H1 (cell line): ENCODE results near the gene POU2F1. TPM values are rescaled to one million over a fixed set of nuclear protein-coding genes. Genes with fewer than 3 reads are reported as not detected.

ENCODE experiments used
- CHD1 ChIP-seq: IDR thresholded peaks from 2 replicates; pipeline ENCODE4 v1.6.1; 2012; ENCODE audit warnings: low read depth, low read length, improper control_type of control experiment
- RNF2 ChIP-seq: fragments of 200-900, 300-1000 bp; sonication (generic); IDR thresholded peaks from 2 replicates; pipeline ENCODE4 v1.7.1; 2016; ENCODE audit warnings: borderline replicate concordance, low read depth, mild to moderate bottlenecking, antibody characterized with exemption, low read length; ENCODE audit not compliant: poor library complexity, severe bottlenecking; ENCODE audit errors: missing control alignments
- RXRA ChIP-seq: IDR thresholded peaks from 2 replicates; pipeline ENCODE4 v1.6.1; 2011; ENCODE audit warnings: low read depth, mild to moderate bottlenecking, low read length, moderate library complexity; ENCODE audit not compliant: insufficient read depth
- SAP30 ChIP-seq: fragments of 300-600 bp; sonication (generic); IDR thresholded peaks from 2 replicates; pipeline ENCODE4 v1.7.1; 2012; ENCODE audit warnings: low read length, moderate library complexity, mild to moderate bottlenecking, inconsistent platforms; ENCODE audit not compliant: insufficient read depth, insufficient replicate concordance
- SIN3A ChIP-seq, 2 experiments: IDR thresholded peaks in 1 of 2; conservative IDR thresholded peaks in 1 of 2; 2 replicates each; pipeline ENCODE4 v1.6.1; 2011 to 2012; ENCODE audit warnings: low read length in 2 of 2, improper control_type of control experiment in 1 of 2, low read depth in 1 of 2, mild to moderate bottlenecking in 1 of 2
- SIRT6 ChIP-seq: IDR thresholded peaks from one replicate; pipeline ENCODE4 v1.7.1; 2012; ENCODE audit warnings: low read length, inconsistent platforms
- SUZ12 ChIP-seq: fragments of 200-600 bp; sonication (generic); IDR thresholded peaks from 2 replicates; pipeline ENCODE4 v1.6.1; 2012; ENCODE audit warnings: mild to moderate bottlenecking, inconsistent platforms, low read length, moderate library complexity, mixed read lengths
- TAF7 ChIP-seq: optimal IDR thresholded peaks from 2 replicates; pipeline ENCODE3; 2011; ENCODE audit warnings: low read depth, mild to moderate bottlenecking, inconsistent platforms, low read length, moderate library complexity, borderline replicate concordance
- polyA plus RNA-seq, 7 experiments: library from polyadenylated mRNA; depleted of rRNA in 3 of 7; stranded (reverse) in 5 of 7; unstranded in 2 of 7; fragments of >200 nt in 5 of 7; fragments of 200-250 nt in 2 of 7; gene quantifications; 1 replicate in 5 of 7; 2 replicates in 1 of 7; 4 replicates in 1 of 7; pipeline versions ENCODE4 v1.2.1 to v1.2.3, GENCODE V29; 2011 to 2013; ENCODE audit warnings: missing spikeins in 2 of 7, mixed read lengths in 2 of 7
- total RNA-seq: library from RNA; stranded (reverse); fragmentation: NEBNext Ultra II Directional; extraction: Animal tissue kit (Norgen Biotek cat#: 25700); gene quantifications from 2 replicates; pipeline ENCODE4 v1.2.1, GENCODE V29; 2021

Gene POU2F1
- total and polyA plus RNA-seq, 2 of the 8 experiments (the other 6 are each of a cell fraction or from before 2014, with no cell fraction given), result 37.0 to 57.2 TPM

- no peak for TF ChIP-seq TAF7
- TF ChIP-seq RNF2, result no peak
- TF ChIP-seq SIN3A (conservative IDR thresholded peaks at IDR 0.05 in 1 of 2, IDR thresholded peaks at IDR 0.05 in 1 of 2; ENCODE audit: low read depth in 1 of 2, low read length in 2 of 2), result no peak
- no peak for TF ChIP-seq SAP30
- no peak for TF ChIP-seq SUZ12
- no peak for TF ChIP-seq SIRT6
- TF ChIP-seq RXRA, result no peak
- TF ChIP-seq CHD1, result no peak
These were observed 104.5 kb downstream of the POU2F1 start (continued) for GRCh38 chr1:167325151-167325550.
